ENCODE results near the gene SERPINA3. TPM values are rescaled to one million over a fixed set of nuclear protein-coding genes. Genes with fewer than 3 reads are reported as not detected.

SERPINA3 gene
- total and polyA plus RNA-seq, 8 donors, result 1,011 to 4,136 (median 2,518) TPM

GRCh38 chr14:94569381-94570001 lies 42.7 kb upstream of the SERPINA3 start:
- no peak for FAIRE-seq
- Histone ChIP-seq H3K36me3 (peaks cover 0 to 7% (median 3%) of the 10 kb centered on the region in 3 donors), H3K27ac (no peak overlapping the region), H3K9me3 (no peaks in the 10 kb centered on the region), H3K4me1 (peaks cover 9 to 35% (median 34%) of the 10 kb centered on the region in 3 donors), H3K27me3 (no peaks in the 10 kb centered on the region), H3K4me3 (no peak overlapping the region)
- intact Hi-C loops (cut with DNase I), result no loop called here
- TF ChIP-seq, protein P1, sequence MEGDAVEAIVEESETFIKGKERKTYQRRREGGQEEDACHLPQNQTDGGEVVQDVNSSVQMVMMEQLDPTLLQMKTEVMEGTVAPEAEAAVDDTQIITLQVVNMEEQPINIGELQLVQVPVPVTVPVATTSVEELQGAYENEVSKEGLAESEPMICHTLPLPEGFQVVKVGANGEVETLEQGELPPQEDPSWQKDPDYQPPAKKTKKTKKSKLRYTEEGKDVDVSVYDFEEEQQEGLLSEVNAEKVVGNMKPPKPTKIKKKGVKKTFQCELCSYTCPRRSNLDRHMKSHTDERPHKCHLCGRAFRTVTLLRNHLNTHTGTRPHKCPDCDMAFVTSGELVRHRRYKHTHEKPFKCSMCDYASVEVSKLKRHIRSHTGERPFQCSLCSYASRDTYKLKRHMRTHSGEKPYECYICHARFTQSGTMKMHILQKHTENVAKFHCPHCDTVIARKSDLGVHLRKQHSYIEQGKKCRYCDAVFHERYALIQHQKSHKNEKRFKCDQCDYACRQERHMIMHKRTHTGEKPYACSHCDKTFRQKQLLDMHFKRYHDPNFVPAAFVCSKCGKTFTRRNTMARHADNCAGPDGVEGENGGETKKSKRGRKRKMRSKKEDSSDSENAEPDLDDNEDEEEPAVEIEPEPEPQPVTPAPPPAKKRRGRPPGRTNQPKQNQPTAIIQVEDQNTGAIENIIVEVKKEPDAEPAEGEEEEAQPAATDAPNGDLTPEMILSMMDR (IDR thresholded peaks at IDR 0.05), result no peak
- ATAC-seq, result no peak
- DNase-seq, result peak in 3 of 6 donors; percentile 0 to 14 (median 8)
- 88 to 92% methylated on average over 19 to 20 of the region's 20 CpGs for WGBS, 2 donors

- ATAC-seq, result no peak
- Histone ChIP-seq H3K27me3 (no peaks in the 10 kb centered on the region), H3K9me3 (no peaks in the 10 kb centered on the region), H3K36me3 (peaks cover 0 to 7% (median 3%) of the 10 kb centered on the region in 3 donors), H3K27ac (no peak overlapping the region), H3K4me1 (peaks cover 9 to 34% (median 31%) of the 10 kb centered on the region in 3 donors), H3K4me3 (no peak overlapping the region)
- TF ChIP-seq, protein P1 (IDR thresholded peaks at IDR 0.05), result no peak
- intact Hi-C loops (cut with DNase I), result no loop called here
- peak in 2 of 6 donors; percentile 1 to 9 for DNase-seq
- 91 to 98% methylated on average over 6 of the region's 6 CpGs for WGBS, 2 donors
- FAIRE-seq, result no peak
Measured at GRCh38 chr14:94570002-94570400, 42.2 kb upstream of the SERPINA3 start.

DNA sequence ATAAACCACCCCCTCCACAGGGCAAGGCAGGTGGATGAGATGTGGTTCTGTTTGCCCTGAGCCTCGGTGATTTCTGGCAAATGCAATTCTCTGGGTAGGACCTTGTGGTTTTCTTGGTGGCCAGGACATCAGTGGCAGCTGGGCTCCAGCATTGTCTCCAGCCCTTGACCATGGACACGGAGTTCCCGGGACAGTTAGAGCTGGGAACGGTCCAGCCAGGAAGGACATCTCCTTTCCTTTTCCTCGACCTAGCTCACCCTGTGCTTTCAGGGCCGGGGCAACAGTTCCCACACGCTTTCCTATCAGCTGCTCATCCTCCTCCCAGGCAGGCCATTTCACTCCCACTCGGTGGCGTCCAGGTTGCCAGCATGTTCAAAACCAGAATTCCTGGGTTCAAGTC lies 41.8 kb upstream of the SERPINA3 start:
- DNase-seq (peak in 3 of 6 donors; percentile 1 to 10 (median 8)), FAIRE-seq (no peak)

DNA sequence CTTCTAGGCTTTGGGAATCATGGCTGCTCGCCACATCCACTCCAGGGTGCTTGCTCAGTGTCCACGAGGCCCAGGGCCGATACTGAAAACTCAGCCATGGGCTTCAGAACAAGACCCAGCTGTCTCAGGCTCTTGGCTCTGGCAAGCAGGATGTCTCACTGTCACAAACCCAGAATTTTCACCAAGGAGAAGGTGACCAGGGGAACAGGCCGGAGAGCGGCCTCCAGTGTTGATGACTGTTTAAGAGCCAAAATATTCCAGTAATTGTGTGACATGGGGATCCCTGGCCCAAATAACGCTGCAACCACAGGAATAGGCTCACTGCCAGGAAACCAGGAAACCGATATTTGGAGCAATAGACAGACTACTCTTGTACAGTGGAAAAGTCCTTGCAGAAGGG lies 40.8 kb upstream of the SERPINA3 start:
- H3K27me3 ChIP-seq, result no peaks in the 10 kb centered on the region
- TF ChIP-seq, protein P1 (IDR thresholded peaks at IDR 0.05), result no peak
- H3K27ac ChIP-seq, result peak overlapping the region in 2 of 4 donors; percentile 64 to 70
- intact Hi-C loops (cut with DNase I), result no loop called here
- H3K4me3 ChIP-seq, result no peak overlapping the region
- WGBS, 2 donors, result 43 to 56% methylated on average over 7 of the region's 7 CpGs
- no peak for FAIRE-seq
- H3K4me1 ChIP-seq, result peaks cover 17 to 43% (median 39%) of the 10 kb centered on the region in 3 donors
- H3K36me3 ChIP-seq, result peaks cover 0 to 7% (median 3%) of the 10 kb centered on the region in 3 donors
- peak in 1 of 6 donors; percentile 20 for DNase-seq
- ATAC-seq, result peak in 1 of 4 donors; percentile 2
- H3K9me3 ChIP-seq, result no peaks in the 10 kb centered on the region

More for the DNA sequence above, 41.8 kb upstream of the SERPINA3 start:
- Histone ChIP-seq H3K36me3 (peaks cover 0 to 7% (median 3%) of the 10 kb centered on the region in 3 donors), H3K27me3 (no peaks in the 10 kb centered on the region), H3K4me1 (peaks cover 12 to 35% (median 35%) of the 10 kb centered on the region in 3 donors), H3K9me3 (no peaks in the 10 kb centered on the region), H3K27ac (no peak overlapping the region), H3K4me3 (no peak overlapping the region)
- 88 to 89% methylated on average over 9 of the region's 9 CpGs for WGBS, 2 donors
- ATAC-seq, result no peak
- intact Hi-C loops (cut with DNase I), result no loop called here
- TF ChIP-seq, protein P1 (IDR thresholded peaks at IDR 0.05), result no peak

GRCh38 chr14:94571950-94572349 lies 40.2 kb upstream of the SERPINA3 start:
- Histone ChIP-seq H3K27ac (peak overlapping the region; percentile 3 to 70 (median 44)), H3K4me3 (no peak overlapping the region), H3K36me3 (peaks cover 0 to 6% (median 3%) of the 10 kb centered on the region in 3 donors), H3K4me1 (peaks cover 19 to 44% (median 39%) of the 10 kb centered on the region in 3 donors), H3K27me3 (no peaks in the 10 kb centered on the region), H3K9me3 (no peaks in the 10 kb centered on the region)
- 65 to 76% methylated on average over 6 of the region's 6 CpGs for WGBS, 2 donors
- DNase-seq (peak in 2 of 6 donors; percentile 15 to 55), FAIRE-seq (no peak), ATAC-seq (peak; percentile 17 to 20 (median 18))
- TF ChIP-seq, protein P1 (IDR thresholded peaks at IDR 0.05), result no peak
- intact Hi-C loops (cut with DNase I), result no loop called here

Measured in pancreas (tissue), 10 donors.